LHCN-M2 (cell line): ENCODE results near the gene STX4. TPM values are rescaled to one million over a fixed set of nuclear protein-coding genes. Genes with fewer than 3 reads are reported as not detected.

ENCODE experiments used
- DNase-seq: peaks from one replicate; pipeline ENCODE4 v3.0.0-alpha.2; 2012; ENCODE audit warnings: low read depth
- polyA plus RNA-seq: library from polyadenylated mRNA; unstranded; fragments of >200 nt; gene quantifications from one replicate; pipeline ENCODE4 v1.2.1, GENCODE V29; 2012; ENCODE audit warnings: missing spikeins
- total RNA-seq: library from RNA; depleted of rRNA; stranded (reverse); fragments of >200 nt; gene quantifications from 2 replicates; pipeline ENCODE4 v1.2.3, GENCODE V29; 2014; rRNA removed

STX4 gene
- total RNA-seq: 51.4 and 52.9 TPM in 2 replicates
- 103 TPM for polyA plus RNA-seq

GRCh38 chr16:31032736-31033708 lies at the start of gene STX4:
Gene STX4, plus strand, starts transcription at chr16:31033558. Its CDS starts 248 bp downstream, at chr16:31033806.
- peak; percentile 97 for DNase-seq

- DNase-seq: no peak
Measured at GRCh38 chr16:30983898-30984610, 49.3 kb upstream of the STX4 start.

GRCh38 chr16:30984669-30985400 lies 48.5 kb upstream of the STX4 start, which contains the start of gene HSD3B7:
Gene HSD3B7, plus strand, starts transcription at chr16:30985207. Its CDS starts 452 bp downstream, at chr16:30985659.
- peak; percentile 80 for DNase-seq

GRCh38 chr16:30985401-30986128 lies 47.8 kb upstream of the STX4 start:
- DNase-seq: peak; percentile 85

GRCh38 chr16:30986129-30986991 lies 47.0 kb upstream of the STX4 start:
- no peak for DNase-seq

- no peak for DNase-seq
Measured at GRCh38 chr16:30987581-30988190, 45.7 kb upstream of the STX4 start.

GRCh38 chr16:30989469-30990047 lies 43.8 kb upstream of the STX4 start:
- no peak for DNase-seq

- DNase-seq: no peak
Measured at GRCh38 chr16:30990105-30990504, 43.3 kb upstream of the STX4 start.

GRCh38 chr16:30991052-30991451 lies 42.3 kb upstream of the STX4 start:
- no peak for DNase-seq

- no peak for DNase-seq
Measured at GRCh38 chr16:30992276-30992780, 41.0 kb upstream of the STX4 start.

GRCh38 chr16:30992931-30993816 lies 40.2 kb upstream of the STX4 start:
- no peak for DNase-seq

- DNase-seq: no peak
Measured at GRCh38 chr16:30995927-30996323, 37.4 kb upstream of the STX4 start.

- DNase-seq: no peak
Measured at GRCh38 chr16:30996324-30996984, 36.9 kb upstream of the STX4 start.

GRCh38 chr16:30996985-30997724 lies 36.2 kb upstream of the STX4 start:
- DNase-seq: peak; percentile 72

GRCh38 chr16:30997725-30998711 lies 35.3 kb upstream of the STX4 start:
- peak; percentile 94 for DNase-seq
